Transverse colon (tissue), 3 donors: ENCODE measurements around the gene ABCC11.

ENCODE experiments used
- CTCF ChIP-seq, 5 experiments: fragments of 200-600 bp in 3 of 5; fragments of 450-650 bp in 2 of 5; sonication (generic) in 3 of 5; IDR thresholded peaks; 1 replicate in 2 of 5; 2 replicates in 3 of 5; pipeline ENCODE4 v1.5.1; 2016 to 2017; ENCODE audit warnings: antibody characterized with exemption in 5 of 5, inconsistent platforms in 3 of 5, mild to moderate bottlenecking in 2 of 5, moderate library complexity in 1 of 5
- POLR2A ChIP-seq: fragments of 450-650 bp; IDR thresholded peaks from one replicate; pipeline ENCODE4 v1.6.1; 2016; ENCODE audit warnings: antibody characterized with exemption, mild to moderate bottlenecking, moderate library complexity

- no peak for TF ChIP-seq CTCF (IDR thresholded peaks at IDR 0.05)
- TF ChIP-seq POLR2A: no peak
Observed at GRCh38 chr16:48187779-48188178, 59.6 kb downstream of the ABCC11 start.
